Endothelial cell (in vitro differentiated cells): ENCODE data around the gene OR10K1. TPM values are rescaled to one million over a fixed set of nuclear protein-coding genes. Genes with fewer than 3 reads are reported as not detected.

Source experiments
- DNase-seq: peaks from one replicate; pipeline ENCODE4 v3.0.0; 2021; ENCODE audit warnings: low spot score
- H3K27ac Mint-ChIP-seq: one replicate; pipeline ENCODE4 v1.8.0; 2021; ENCODE audit warnings: mixed read lengths, inconsistent platforms; ENCODE audit not compliant: unreplicated experiment
- H3K27me3 Mint-ChIP-seq: one replicate; pipeline ENCODE4 v1.8.0; 2021; ENCODE audit warnings: mild to moderate bottlenecking, moderate library complexity, mixed read lengths, inconsistent platforms; ENCODE audit not compliant: unreplicated experiment
- H3K36me3 Mint-ChIP-seq: one replicate; pipeline ENCODE4 v1.8.0; 2021; ENCODE audit warnings: mild to moderate bottlenecking, low read depth, mixed read lengths, inconsistent platforms; ENCODE audit not compliant: unreplicated experiment
- H3K4me1 Mint-ChIP-seq: one replicate; pipeline ENCODE4 v1.8.0; 2021; ENCODE audit warnings: mild to moderate bottlenecking, mixed read lengths, inconsistent platforms; ENCODE audit not compliant: unreplicated experiment
- H3K4me3 Mint-ChIP-seq: one replicate; pipeline ENCODE4 v1.8.0; 2021; ENCODE audit warnings: mild to moderate bottlenecking, mixed read lengths, inconsistent platforms; ENCODE audit not compliant: unreplicated experiment
- H3K9me3 Mint-ChIP-seq: one replicate; pipeline ENCODE4 v1.8.0; 2021; ENCODE audit warnings: mixed read lengths, inconsistent platforms; ENCODE audit not compliant: unreplicated experiment
- CTCF ChIP-seq: fragments of 200-600 bp; sonication (generic); IDR thresholded peaks from one replicate; pipeline ENCODE4 v1.5.0; 2021; ENCODE audit warnings: antibody characterized with exemption; ENCODE audit not compliant: unreplicated experiment
- long read RNA-seq: library from polyadenylated mRNA; unstranded; transcript quantifications from one replicate; pipeline ENCODE4 v2.0.0, GENCODE V29; 2020; ENCODE audit not compliant: unreplicated experiment
- total RNA-seq: library from RNA; stranded (reverse); fragmentation: NEBNext Ultra II Directional; extraction: Animal tissue kit (Norgen Biotek cat#: 25700); gene quantifications from one replicate; pipeline ENCODE4 v1.2.1, GENCODE V29; 2021; ENCODE audit not compliant: unreplicated experiment

The OR10K1 gene, protein sequence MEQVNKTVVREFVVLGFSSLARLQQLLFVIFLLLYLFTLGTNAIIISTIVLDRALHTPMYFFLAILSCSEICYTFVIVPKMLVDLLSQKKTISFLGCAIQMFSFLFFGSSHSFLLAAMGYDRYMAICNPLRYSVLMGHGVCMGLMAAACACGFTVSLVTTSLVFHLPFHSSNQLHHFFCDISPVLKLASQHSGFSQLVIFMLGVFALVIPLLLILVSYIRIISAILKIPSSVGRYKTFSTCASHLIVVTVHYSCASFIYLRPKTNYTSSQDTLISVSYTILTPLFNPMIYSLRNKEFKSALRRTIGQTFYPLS
- total RNA-seq: not detected
- long read RNA-seq: 0 reads

DNA sequence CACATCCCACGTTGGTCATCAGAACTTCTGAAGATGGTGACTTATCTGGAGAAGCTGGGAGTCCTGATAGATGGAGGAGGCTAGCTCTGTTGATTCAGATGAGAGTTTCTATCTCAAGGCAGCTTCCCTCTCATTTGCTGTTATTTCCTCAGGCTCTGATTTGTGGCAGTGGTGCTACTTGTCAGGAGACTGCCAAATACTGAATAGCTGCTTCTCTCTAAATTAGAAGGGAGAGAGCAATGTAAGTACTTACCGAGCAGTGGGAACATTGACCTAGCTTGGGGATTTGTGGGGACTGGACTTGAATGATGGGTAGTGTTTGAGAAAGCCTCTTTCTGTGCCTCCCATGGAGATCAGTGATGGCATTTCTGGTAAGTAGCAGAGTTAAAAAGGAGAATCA lies at the start of gene OR10K1:
Gene OR10K1 (plus strand): TSS at position 301 of the 400 bp plus-strand sequence. CDS start 3,728 bp downstream, outside the sequence.
- H3K4me3 Mint-ChIP-seq: no peak within 1 kb of the TSS
- H3K36me3 Mint-ChIP-seq: no peaks in the 10 kb centered on the region
- no peak for DNase-seq
- TF ChIP-seq CTCF: no peak
- no peaks in the 10 kb centered on the region for H3K4me1 Mint-ChIP-seq
- H3K27ac Mint-ChIP-seq: no peak within 1 kb of the TSS
- H3K9me3 Mint-ChIP-seq: no peaks in the 10 kb centered on the region
- no peaks in the 10 kb centered on the region for H3K27me3 Mint-ChIP-seq

GRCh38 chr1:158414651-158415345 lies 46.8 kb upstream of the OR10K1 start:
- no peak for TF ChIP-seq CTCF
- Mint-ChIP-seq H3K36me3 (no peaks in the 10 kb centered on the region), H3K4me1 (peaks cover 4% of the 10 kb centered on the region), H3K9me3 (no peaks in the 10 kb centered on the region), H3K27me3 (no peaks in the 10 kb centered on the region), H3K27ac (no peak overlapping the region), H3K4me3 (no peak overlapping the region)
- no peak for DNase-seq

GRCh38 chr1:158417586-158417985 lies 44.0 kb upstream of the OR10K1 start:
- Mint-ChIP-seq H3K27me3 (no peaks in the 10 kb centered on the region), H3K27ac (no peak overlapping the region), H3K36me3 (no peaks in the 10 kb centered on the region), H3K4me3 (no peak overlapping the region), H3K9me3 (no peaks in the 10 kb centered on the region), H3K4me1 (peaks cover 4% of the 10 kb centered on the region)
- no peak for TF ChIP-seq CTCF
- DNase-seq: no peak

DNA sequence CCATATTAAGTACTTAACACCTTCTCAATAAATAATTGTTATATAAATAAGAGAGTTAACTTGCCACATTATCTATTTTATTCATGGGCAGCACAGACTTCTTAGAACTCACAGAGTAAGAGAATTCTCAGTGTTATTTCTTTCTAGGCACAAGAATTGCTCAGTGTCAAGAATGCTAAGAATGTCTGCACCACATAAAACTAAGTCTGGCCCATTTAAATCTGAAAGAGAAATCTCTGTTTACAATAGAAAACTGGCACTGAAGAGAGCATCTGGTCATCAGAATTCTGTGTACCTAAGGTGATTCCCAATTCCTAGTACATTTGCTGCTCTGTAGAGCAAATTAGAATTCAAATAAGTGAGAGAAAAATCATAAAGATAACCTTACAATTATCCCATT lies 39.4 kb upstream of the OR10K1 start:
- DNase-seq: no peak
- H3K27ac Mint-ChIP-seq: no peak overlapping the region
- no peak for TF ChIP-seq CTCF
- H3K9me3 Mint-ChIP-seq: no peaks in the 10 kb centered on the region
- no peaks in the 10 kb centered on the region for H3K36me3 Mint-ChIP-seq
- no peaks in the 10 kb centered on the region for H3K4me1 Mint-ChIP-seq
- no peak overlapping the region for H3K4me3 Mint-ChIP-seq
- no peaks in the 10 kb centered on the region for H3K27me3 Mint-ChIP-seq

- no peak overlapping the region for H3K27ac Mint-ChIP-seq
- H3K36me3 Mint-ChIP-seq: no peaks in the 10 kb centered on the region
- no peaks in the 10 kb centered on the region for H3K9me3 Mint-ChIP-seq
- H3K4me3 Mint-ChIP-seq: no peak overlapping the region
- no peaks in the 10 kb centered on the region for H3K27me3 Mint-ChIP-seq
- no peak for DNase-seq
- H3K4me1 Mint-ChIP-seq: no peaks in the 10 kb centered on the region
- TF ChIP-seq CTCF: no peak
Observed at GRCh38 chr1:158425027-158425426, 36.6 kb upstream of the OR10K1 start.
